ENCODE data around the gene HHIPL1. TPM values are rescaled to one million over a fixed set of nuclear protein-coding genes. Genes with fewer than 3 reads are reported as not detected.

HHIPL1 gene
- total RNA-seq, 5 donors from 2014 or later (not counting 1 experiment from before 2014, with no cell fraction given), result 0.05 to 0.35 (median 0.23) TPM

GRCh38 chr14:99671235-99672224, 26.6 kb downstream of the HHIPL1 start:
- Mint-ChIP-seq H3K27ac (no peak overlapping the region), H3K4me3 (no peak overlapping the region), H3K27me3 (peaks cover 9 to 29% of the 10 kb centered on the region in 2 donors), H3K4me1 (peaks cover 0 to 20% (median 9%) of the 10 kb centered on the region in 3 donors), H3K36me3 (no peaks in the 10 kb centered on the region), H3K9me3 (no peaks in the 10 kb centered on the region)
- POLR2A ChIA-PET, result no interaction called here
- Histone ChIP-seq H3K27ac (ENCODE audit: low read length) (no peak overlapping the region), H3K4me3 (ENCODE audit: control insufficient read depth in 1 of 2, extremely low read depth in 1 of 2, low read length in 1 of 2) (no peak overlapping the region), H3K9me3 (no peaks in the 10 kb centered on the region), H3K27me3 (replicated peaks in 1 of 2; ENCODE audit: control insufficient read depth in 2 of 2, extremely low read depth in 1 of 2, insufficient read depth in 2 of 2, low read length in 1 of 2) (peaks cover 0 to 42% of the 10 kb centered on the region in 2 experiments), H3K4me1 (ENCODE audit: control insufficient read depth in 1 of 2, extremely low read depth in 1 of 2, insufficient read depth in 2 of 2, low read length in 2 of 2) (peaks cover 0 to 30% of the 10 kb centered on the region in 2 experiments), H3K36me3 (ENCODE audit: control insufficient read depth in 2 of 2, extremely low read depth in 1 of 2, insufficient read depth in 1 of 2, low read length in 1 of 2) (no peaks in the 10 kb centered on the region)
- WGBS (ENCODE audit: insufficient coverage), result 74% methylated on average over 16 of the region's 20 CpGs
- no peak for ATAC-seq (replicated peaks in 1 of 4)
- no peak for DNase-seq
- CTCF ChIA-PET, result no interaction called here

GRCh38 chr14:99672506-99673304, 27.8 kb downstream of the HHIPL1 start:
- peaks cover 0 to 40% of the 10 kb centered on the region in 2 experiments for H3K27me3 ChIP-seq (replicated peaks in 1 of 2; ENCODE audit: control insufficient read depth in 2 of 2, extremely low read depth in 1 of 2, insufficient read depth in 2 of 2, low read length in 1 of 2)
- H3K4me1 ChIP-seq (ENCODE audit: control insufficient read depth in 1 of 2, extremely low read depth in 1 of 2, insufficient read depth in 2 of 2, low read length in 2 of 2), result peaks cover 0 to 41% of the 10 kb centered on the region in 2 experiments
- H3K4me1 Mint-ChIP-seq, result peaks cover 0 to 25% (median 14%) of the 10 kb centered on the region in 3 donors
- H3K27me3 Mint-ChIP-seq, result peaks cover 9 to 25% of the 10 kb centered on the region in 2 donors
- no peaks in the 10 kb centered on the region for H3K36me3 Mint-ChIP-seq
- no peak overlapping the region for H3K27ac ChIP-seq (ENCODE audit: low read length)
- ATAC-seq (replicated peaks in 1 of 4) (peak; percentile 54 to 71 (median 58)), DNase-seq (peak in 8 of 35 experiments; percentile 6 to 41 (median 22))
- H3K27ac Mint-ChIP-seq, result peak overlapping the region; percentile 71 to 74
- ChIA-PET CTCF (no interaction called here), POLR2A (no interaction called here)
- no peaks in the 10 kb centered on the region for H3K36me3 ChIP-seq (ENCODE audit: control insufficient read depth in 2 of 2, extremely low read depth in 1 of 2, insufficient read depth in 1 of 2, low read length in 1 of 2)
- no peaks in the 10 kb centered on the region for H3K9me3 ChIP-seq
- H3K4me3 ChIP-seq (ENCODE audit: control insufficient read depth in 1 of 2, extremely low read depth in 1 of 2, low read length in 1 of 2), result no peak overlapping the region
- WGBS (ENCODE audit: insufficient coverage), result 81% methylated on average over 10 of the region's 11 CpGs
- H3K9me3 Mint-ChIP-seq, result no peaks in the 10 kb centered on the region
- H3K4me3 Mint-ChIP-seq, result no peak overlapping the region

- POLR2A ChIA-PET, result no interaction called here
- Mint-ChIP-seq H3K36me3 (no peaks in the 10 kb centered on the region), H3K27ac (no peak overlapping the region), H3K27me3 (peaks cover 9 to 25% of the 10 kb centered on the region in 2 donors), H3K4me1 (peaks cover 0 to 25% (median 14%) of the 10 kb centered on the region in 3 donors), H3K4me3 (no peak overlapping the region), H3K9me3 (peaks cover 4 to 6% (median 5%) of the 10 kb centered on the region in 3 donors)
- H3K36me3 ChIP-seq (ENCODE audit: control insufficient read depth in 2 of 2, extremely low read depth in 1 of 2, insufficient read depth in 1 of 2, low read length in 1 of 2), result no peaks in the 10 kb centered on the region
- CTCF ChIA-PET, result no interaction called here
- H3K27me3 ChIP-seq (replicated peaks in 1 of 2; ENCODE audit: control insufficient read depth in 2 of 2, extremely low read depth in 1 of 2, insufficient read depth in 2 of 2, low read length in 1 of 2), result peaks cover 0 to 34% of the 10 kb centered on the region in 2 experiments
- peaks cover 0 to 41% of the 10 kb centered on the region in 2 experiments for H3K4me1 ChIP-seq (ENCODE audit: control insufficient read depth in 1 of 2, extremely low read depth in 1 of 2, insufficient read depth in 2 of 2, low read length in 2 of 2)
- H3K27ac ChIP-seq (ENCODE audit: low read length), result no peak overlapping the region
- no peak for DNase-seq
- H3K9me3 ChIP-seq, result no peaks in the 10 kb centered on the region
- WGBS (ENCODE audit: insufficient coverage), result 90% methylated on average over 3 of the region's 8 CpGs
- no peak overlapping the region for H3K4me3 ChIP-seq (ENCODE audit: control insufficient read depth in 1 of 2, extremely low read depth in 1 of 2, low read length in 1 of 2)
- ATAC-seq (replicated peaks in 1 of 4), result no peak
Observed at GRCh38 chr14:99673305-99674063, 28.6 kb downstream of the HHIPL1 start.

GRCh38 chr14:99674064-99674650, 29.2 kb downstream of the HHIPL1 start:
- Histone ChIP-seq H3K4me1 (ENCODE audit: control insufficient read depth in 1 of 2, extremely low read depth in 1 of 2, insufficient read depth in 2 of 2, low read length in 2 of 2) (peaks cover 0 to 41% of the 10 kb centered on the region in 2 experiments), H3K27me3 (replicated peaks in 1 of 2; ENCODE audit: control insufficient read depth in 2 of 2, extremely low read depth in 1 of 2, insufficient read depth in 2 of 2, low read length in 1 of 2) (peaks cover 0 to 34% of the 10 kb centered on the region in 2 experiments), H3K4me3 (ENCODE audit: control insufficient read depth in 1 of 2, extremely low read depth in 1 of 2, low read length in 1 of 2) (no peak overlapping the region), H3K36me3 (ENCODE audit: control insufficient read depth in 2 of 2, extremely low read depth in 1 of 2, insufficient read depth in 1 of 2, low read length in 1 of 2) (no peaks in the 10 kb centered on the region), H3K9me3 (no peaks in the 10 kb centered on the region), H3K27ac (ENCODE audit: low read length) (no peak overlapping the region)
- CTCF ChIA-PET, result no interaction called here
- peaks cover 5 to 9% (median 6%) of the 10 kb centered on the region in 3 donors for H3K9me3 Mint-ChIP-seq
- no peak overlapping the region for H3K27ac Mint-ChIP-seq
- ATAC-seq (replicated peaks in 1 of 4) (no peak), DNase-seq (no peak)
- H3K36me3 Mint-ChIP-seq, result no peaks in the 10 kb centered on the region
- POLR2A ChIA-PET, result no interaction called here
- no peak overlapping the region for H3K4me3 Mint-ChIP-seq
- WGBS (ENCODE audit: insufficient coverage), result 96% methylated on average over 5 of the region's 9 CpGs
- H3K27me3 Mint-ChIP-seq, result peaks cover 9 to 24% of the 10 kb centered on the region in 2 donors
- peaks cover 0 to 25% (median 14%) of the 10 kb centered on the region in 3 donors for H3K4me1 Mint-ChIP-seq

- ATAC-seq (replicated peaks in 1 of 4), result no peak
- H3K4me1 Mint-ChIP-seq, result peaks cover 0 to 25% (median 14%) of the 10 kb centered on the region in 3 donors
Observed at GRCh38 chr14:99674776-99675381, 29.9 kb downstream of the HHIPL1 start.

More at GRCh38 chr14:99674776-99675381, 29.9 kb downstream of the HHIPL1 start:
- Mint-ChIP-seq H3K36me3 (no peaks in the 10 kb centered on the region), H3K9me3 (peaks cover 5 to 9% (median 6%) of the 10 kb centered on the region in 3 donors), H3K27ac (no peak overlapping the region), H3K4me3 (no peak overlapping the region), H3K27me3 (peaks cover 9 to 24% of the 10 kb centered on the region in 2 donors)
- WGBS (ENCODE audit: insufficient coverage), result 61% methylated on average over 46 of the region's 60 CpGs
- POLR2A ChIA-PET, result no interaction called here
- DNase-seq, result no peak
- CTCF ChIA-PET, result no interaction called here
- Histone ChIP-seq H3K4me1 (ENCODE audit: control insufficient read depth in 1 of 2, extremely low read depth in 1 of 2, insufficient read depth in 2 of 2, low read length in 2 of 2) (peaks cover 0 to 41% of the 10 kb centered on the region in 2 experiments), H3K4me3 (ENCODE audit: control insufficient read depth in 1 of 2, extremely low read depth in 1 of 2, low read length in 1 of 2) (no peak overlapping the region), H3K27ac (ENCODE audit: low read length) (no peak overlapping the region), H3K27me3 (replicated peaks in 1 of 2; ENCODE audit: control insufficient read depth in 2 of 2, extremely low read depth in 1 of 2, insufficient read depth in 2 of 2, low read length in 1 of 2) (peaks cover 0 to 34% of the 10 kb centered on the region in 2 experiments), H3K36me3 (ENCODE audit: control insufficient read depth in 2 of 2, extremely low read depth in 1 of 2, insufficient read depth in 1 of 2, low read length in 1 of 2) (no peaks in the 10 kb centered on the region), H3K9me3 (no peaks in the 10 kb centered on the region)
